Ureter (tissue), 1 donor: ENCODE data around the gene MOXD1. TPM values are rescaled to one million over a fixed set of nuclear protein-coding genes. Genes with fewer than 3 reads are reported as not detected.

Source experiments
- DNase-seq: peaks from one replicate; pipeline ENCODE4 v3.0.0-alpha.2; 2020; ENCODE audit warnings: low spot score
- total RNA-seq: library from RNA; stranded (reverse); gene quantifications from one replicate; pipeline ENCODE4 v1.2.4, GENCODE V29; 2023
- donor health status: DM: yes; HTN: yes; CAD: no.

MOXD1 gene
- total RNA-seq, 1 donor from 2014 or later, result 13.8 TPM

GRCh38 chr6:132246120-132246617, 155.1 kb downstream of the MOXD1 start:
- no peak for DNase-seq

Other genes with a start within 250 kb of the MOXD1 start
- 71.6 TPM for gene STX7, start 111.6 kb upstream of the MOXD1 start, total RNA-seq
- not detected for gene TAAR9, start 136.8 kb upstream of the MOXD1 start, total RNA-seq
- gene TAAR8, start 151.2 kb upstream of the MOXD1 start, total RNA-seq, result not detected
- not detected for gene TAAR6, start 168.8 kb upstream of the MOXD1 start, total RNA-seq
- not detected for gene TAAR5, start 188.3 kb upstream of the MOXD1 start, total RNA-seq
- not detected for gene TAAR2, start 222.8 kb upstream of the MOXD1 start, total RNA-seq